AG09309 (cell line): ENCODE results near the gene TRAPPC2L.

ENCODE experiments used
- DNase-seq: peaks from one replicate; pipeline ENCODE4 v3.0.0-alpha.2; 2010; ENCODE audit warnings: low read depth
- H3K4me3 ChIP-seq: 2 replicates; pipeline ENCODE4 v1.5.1; 2011; ENCODE audit warnings: mild to moderate bottlenecking, low read depth, low read length, moderate library complexity; ENCODE audit not compliant: control insufficient read depth
- CTCF ChIP-seq: IDR thresholded peaks from 2 replicates; pipeline ENCODE4 v1.5.1; 2011; ENCODE audit warnings: mild to moderate bottlenecking, low read depth, low read length, inconsistent platforms; ENCODE audit not compliant: insufficient read depth, control insufficient read depth; ENCODE audit errors: missing control alignments

TRAPPC2L gene

GRCh38 chr16:88850531-88851199 lies 6.3 kb upstream of the TRAPPC2L start:
- no peak for TF ChIP-seq CTCF
- no peak overlapping the region for H3K4me3 ChIP-seq
- no peak for DNase-seq

GRCh38 chr16:88851616-88852015 lies 5.3 kb upstream of the TRAPPC2L start:
- DNase-seq, result no peak
- H3K4me3 ChIP-seq, result no peak overlapping the region
- TF ChIP-seq CTCF, result no peak

GRCh38 chr16:88853325-88853941 lies 3.5 kb upstream of the TRAPPC2L start:
- no peak for TF ChIP-seq CTCF
- H3K4me3 ChIP-seq, result no peak overlapping the region
- DNase-seq, result no peak

- H3K4me3 ChIP-seq, result no peak overlapping the region
- no peak for DNase-seq
- no peak for TF ChIP-seq CTCF
Observed at GRCh38 chr16:88854306-88855111, 2.4 kb upstream of the TRAPPC2L start.

- no peak overlapping the region for H3K4me3 ChIP-seq
- no peak for DNase-seq
- no peak for TF ChIP-seq CTCF
Observed at GRCh38 chr16:88855176-88855575, 1.8 kb upstream of the TRAPPC2L start.

- DNase-seq, result no peak
- TF ChIP-seq CTCF, result no peak
- H3K4me3 ChIP-seq, result peak overlapping the region; percentile 71
Observed at GRCh38 chr16:88855736-88856121, 1.2 kb upstream of the TRAPPC2L start.
